LNCAP (cell line): Measurements from ENCODE around the gene CCDC17.

Experiments used
- CTCF ChIP-seq: fragments of 450-650 bp; IDR thresholded peaks from 2 replicates; pipeline ENCODE4 v1.5.1; 2017; ENCODE audit warnings: mild to moderate bottlenecking

CCDC17 gene

GRCh38 chr1:45621501-45621836 lies 2.4 kb downstream of the CCDC17 start:
- no peak for TF ChIP-seq CTCF

GRCh38 chr1:45620588-45621500 lies 3.0 kb downstream of the CCDC17 start:
- no peak for TF ChIP-seq CTCF

GRCh38 chr1:45619149-45619921 lies 4.5 kb downstream of the CCDC17 start:
- no peak for TF ChIP-seq CTCF

- TF ChIP-seq CTCF = no peak
Measured at GRCh38 chr1:45617618-45618017, 6.2 kb downstream of the CCDC17 start.

- no peak for TF ChIP-seq CTCF
Measured at GRCh38 chr1:45615885-45616284, 8.0 kb downstream of the CCDC17 start.

- TF ChIP-seq CTCF = no peak
Measured at GRCh38 chr1:45612941-45613579, 10.8 kb downstream of the CCDC17 start.

GRCh38 chr1:45610589-45611226 lies 13.1 kb downstream of the CCDC17 start:
- no peak for TF ChIP-seq CTCF
